Measurements from ENCODE around the gene KLF1. TPM values are rescaled to one million over a fixed set of nuclear protein-coding genes. Genes with fewer than 3 reads are reported as not detected.

KLF1 gene
- total RNA-seq, 1 experiment from 2014 or later, result 0.06 TPM

GRCh38 chr19:12840091-12841079 lies 46.6 kb downstream of the KLF1 start:
- H3K4me3 ChIP-seq, result no peak overlapping the region

GRCh38 chr19:12838886-12839756 lies 47.9 kb downstream of the KLF1 start:
- Histone ChIP-seq H3K4me1 (no peaks in the 10 kb centered on the region), H3K9me3 (replicated peaks) (no peaks in the 10 kb centered on the region), H3K4me3 (no peak overlapping the region), H3K27ac (no peak overlapping the region), H3K36me3 (no peaks in the 10 kb centered on the region), H3K27me3 (peaks cover 30% of the 10 kb centered on the region)
- no peak for DNase-seq

More at GRCh38 chr19:12840091-12841079, 46.6 kb downstream of the KLF1 start:
- peak; percentile 73 to 75 for DNase-seq
- Histone ChIP-seq H3K36me3 (no peaks in the 10 kb centered on the region), H3K9me3 (replicated peaks) (no peaks in the 10 kb centered on the region), H3K27ac (no peak overlapping the region), H3K27me3 (peaks cover 18% of the 10 kb centered on the region), H3K4me1 (no peaks in the 10 kb centered on the region)

- DNase-seq, result peak; percentile 54 to 74
- H3K4me3 ChIP-seq, result peak within 1 kb of the TSS; percentile 43
- no peaks in the 10 kb centered on the region for H3K4me1 ChIP-seq
Observed at GRCh38 chr19:12838182-12838885, 48.7 kb downstream of the KLF1 start, which contains the start of gene MAST1. Gene MAST1, plus strand, starts transcription at chr19:12838515. Its CDS starts 58 bp downstream, at chr19:12838573.

GRCh38 chr19:12837225-12837624 lies 49.8 kb downstream of the KLF1 start:
- H3K27me3 ChIP-seq, result peaks cover 30% of the 10 kb centered on the region

More at GRCh38 chr19:12838182-12838885, 48.7 kb downstream of the KLF1 start, which contains the start of gene MAST1:
- Histone ChIP-seq H3K27ac (no peak within 1 kb of the TSS), H3K27me3 (peaks cover 30% of the 10 kb centered on the region), H3K9me3 (replicated peaks) (no peaks in the 10 kb centered on the region), H3K36me3 (no peaks in the 10 kb centered on the region)

GRCh38 chr19:12836529-12836863 lies 50.5 kb downstream of the KLF1 start:
- no peak for DNase-seq
- H3K27me3 ChIP-seq, result peaks cover 30% of the 10 kb centered on the region
- no peaks in the 10 kb centered on the region for H3K9me3 ChIP-seq (replicated peaks)
- no peaks in the 10 kb centered on the region for H3K36me3 ChIP-seq
- no peaks in the 10 kb centered on the region for H3K4me1 ChIP-seq
- no peak overlapping the region for H3K4me3 ChIP-seq
- H3K27ac ChIP-seq, result no peak overlapping the region

More at GRCh38 chr19:12837225-12837624, 49.8 kb downstream of the KLF1 start:
- H3K9me3 ChIP-seq (replicated peaks), result no peaks in the 10 kb centered on the region
- DNase-seq, result no peak
- H3K4me1 ChIP-seq, result no peaks in the 10 kb centered on the region
- no peak overlapping the region for H3K27ac ChIP-seq
- H3K4me3 ChIP-seq, result no peak overlapping the region
- H3K36me3 ChIP-seq, result no peaks in the 10 kb centered on the region

- Histone ChIP-seq H3K27me3 (peaks cover 30% of the 10 kb centered on the region), H3K27ac (no peak overlapping the region), H3K4me3 (no peak overlapping the region), H3K4me1 (no peaks in the 10 kb centered on the region), H3K36me3 (no peaks in the 10 kb centered on the region), H3K9me3 (replicated peaks) (no peaks in the 10 kb centered on the region)
- peak; percentile 50 to 64 for DNase-seq
Observed at GRCh38 chr19:12834976-12835757, 51.8 kb downstream of the KLF1 start.

- no peaks in the 10 kb centered on the region for H3K4me1 ChIP-seq
- peak within 1 kb of the TSS; percentile 71 for H3K4me3 ChIP-seq
- no peaks in the 10 kb centered on the region for H3K36me3 ChIP-seq
- DNase-seq, result no peak
- H3K27ac ChIP-seq, result no peak within 1 kb of the TSS
- no peaks in the 10 kb centered on the region for H3K9me3 ChIP-seq (replicated peaks)
- H3K27me3 ChIP-seq, result peaks cover 29% of the 10 kb centered on the region
Observed at GRCh38 chr19:12834566-12834943, 52.4 kb downstream of the KLF1 start, which contains the start of gene RTBDN. Gene RTBDN, minus strand, starts transcription at chr19:12834579. Its CDS starts 4,600 bp downstream, at chr19:12829979.

Other genes with a start within 250 kb of the KLF1 start
- 31.4 and 34.6 TPM in 2 replicates for gene MAN2B1, start 220.5 kb downstream of the KLF1 start, total RNA-seq (2014; rRNA removed; shearing (Covaris generic))
- 11.4 and 11.9 TPM in 2 replicates for gene WDR83, start 220.4 kb downstream of the KLF1 start, total RNA-seq (2014; rRNA removed; shearing (Covaris generic))
- 116 and 128 TPM in 2 replicates for gene DHPS, start 205.3 kb downstream of the KLF1 start, total RNA-seq (2014; rRNA removed; shearing (Covaris generic))
- 1.8 TPM in 1 of 2 replicates, not detected in the other for gene GNG14, start 199.2 kb downstream of the KLF1 start, total RNA-seq (2014; rRNA removed; shearing (Covaris generic))
- 7.8 and 8.3 TPM in 2 replicates for gene FBXW9, start 190.6 kb downstream of the KLF1 start, total RNA-seq (2014; rRNA removed; shearing (Covaris generic))
- 72.4 and 80.9 TPM in 2 replicates for gene TNPO2, start 163.3 kb downstream of the KLF1 start, total RNA-seq (2014; rRNA removed; shearing (Covaris generic))
- 431 and 462 TPM in 2 replicates for gene TRIR, start 152.5 kb downstream of the KLF1 start, total RNA-seq (2014; rRNA removed; shearing (Covaris generic))
- gene GET3, start 149.7 kb downstream of the KLF1 start, total RNA-seq (2014; rRNA removed; shearing (Covaris generic)), result 79.5 and 87.1 TPM in 2 replicates
- 0.04 and 0.10 TPM in 2 replicates for gene BEST2, start 135.4 kb downstream of the KLF1 start, total RNA-seq (2014; rRNA removed; shearing (Covaris generic))
- 14.1 and 19.0 TPM in 2 replicates for gene HOOK2, start 111.6 kb downstream of the KLF1 start, total RNA-seq (2014; rRNA removed; shearing (Covaris generic))
- gene JUNB, start 95.7 kb downstream of the KLF1 start, total RNA-seq (2014; rRNA removed; shearing (Covaris generic)), result 34.8 and 39.7 TPM in 2 replicates
- 55.9 and 64.6 TPM in 2 replicates for gene PRDX2, start 85.4 kb downstream of the KLF1 start, total RNA-seq (2014; rRNA removed; shearing (Covaris generic))
- not detected in 2 replicates for gene THSD8, start 85.1 kb downstream of the KLF1 start, total RNA-seq (2014; rRNA removed; shearing (Covaris generic))
- 92.4 and 99.0 TPM in 2 replicates for gene RNASEH2A, start 80.6 kb downstream of the KLF1 start, total RNA-seq (2014; rRNA removed; shearing (Covaris generic))
- gene RTBDN, start 52.6 kb downstream of the KLF1 start, total RNA-seq (2014; rRNA removed; shearing (Covaris generic)), result 0.45 TPM in 1 of 2 replicates, not detected in the other
- 4.3 and 5.6 TPM in 2 replicates for gene MAST1, start 48.7 kb downstream of the KLF1 start, total RNA-seq (2014; rRNA removed; shearing (Covaris generic))
- 16.4 and 16.8 TPM in 2 replicates for gene DNASE2, start 5.8 kb downstream of the KLF1 start, total RNA-seq (2014; rRNA removed; shearing (Covaris generic))
- 29.7 and 33.6 TPM in 2 replicates for gene GCDH, start 4.0 kb upstream of the KLF1 start, total RNA-seq (2014; rRNA removed; shearing (Covaris generic))
- gene SYCE2, start 32.1 kb upstream of the KLF1 start, total RNA-seq (2014; rRNA removed; shearing (Covaris generic)), result 0.24 TPM in 1 of 2 replicates, not detected in the other
- 65.8 and 77.3 TPM in 2 replicates for gene FARSA, start 46.5 kb upstream of the KLF1 start, total RNA-seq (2014; rRNA removed; shearing (Covaris generic))
- gene CALR, start 51.4 kb upstream of the KLF1 start, total RNA-seq (2014; rRNA removed; shearing (Covaris generic)), result 940 and 960 TPM in 2 replicates
- 129 and 131 TPM in 2 replicates for gene RAD23A, start 58.7 kb upstream of the KLF1 start, total RNA-seq (2014; rRNA removed; shearing (Covaris generic))
- gene GADD45GIP1, start 70.0 kb upstream of the KLF1 start, total RNA-seq (2014; rRNA removed; shearing (Covaris generic)), result 59.9 and 71.5 TPM in 2 replicates
- gene DAND5, start 82.4 kb upstream of the KLF1 start, total RNA-seq (2014; rRNA removed; shearing (Covaris generic)), result not detected in 2 replicates
- gene NFIX, start 108.3 kb upstream of the KLF1 start, total RNA-seq (2014; rRNA removed; shearing (Covaris generic)), result 20.2 and 22.4 TPM in 2 replicates
- 0.08 TPM in 1 of 2 replicates, not detected in the other for gene LYL1, start 215.7 kb upstream of the KLF1 start, total RNA-seq (2014; rRNA removed; shearing (Covaris generic))
- gene TRMT1, start 229.5 kb upstream of the KLF1 start, total RNA-seq (2014; rRNA removed; shearing (Covaris generic)), result 54.1 and 59.0 TPM in 2 replicates
- 103 and 105 TPM in 2 replicates for gene NACC1, start 231.1 kb upstream of the KLF1 start, total RNA-seq (2014; rRNA removed; shearing (Covaris generic))